SK-N-SH (cell line): ENCODE measurements around the gene BACE1-AS. TPM values are rescaled to one million over a fixed set of nuclear protein-coding genes. Genes with fewer than 3 reads are reported as not detected.

Source experiments
- CTCF ChIA-PET: fragments of 300-600, 350-600 bp; formaldehyde crosslinking; extraction: SDS; loops from one replicate; lab custom pipeline; 2021; lab: Yijun Ruan, JAX
- POLR2A ChIA-PET: fragments of 350-600 bp; sonication (Branson Sonifier 250); formaldehyde crosslinking; extraction: SDS; loops from one replicate; lab custom pipeline; 2020; ENCODE audit warnings: antibody characterized with exemption, inconsistent platforms; lab: Yijun Ruan, JAX
- DNase-seq: peaks from one replicate; pipeline ENCODE4 v3.0.0; 2012
- H2AFZ ChIP-seq: fragments of 200-600 bp; sonication (generic); 2 replicates; pipeline ENCODE4 v1.8.1; 2016; ENCODE audit warnings: antibody characterized with exemption, mild to moderate bottlenecking, low read depth
- H3F3A ChIP-seq: fragments of 200-600 bp; sonication (generic); replicated peaks from 2 replicates; pipeline ENCODE3; 2016; ENCODE audit warnings: antibody characterized with exemption, mild to moderate bottlenecking; ENCODE audit not compliant: insufficient read depth
- H3K27ac ChIP-seq, 2 experiments: fragments of 200-500 bp in 1 of 2; fragments of 200-600 bp in 1 of 2; sonication (Bioruptor generic) in 1 of 2; sonication (generic), shearing (Covaris generic) in 1 of 2; 2 replicates each; pipeline versions ENCODE4 v1.5.1 to v1.6.1; 2014 to 2016; ENCODE audit warnings: low read depth in 2 of 2, inconsistent platforms in 1 of 2, low read length in 1 of 2, mild to moderate bottlenecking in 1 of 2, mixed read lengths in 1 of 2
- H3K27me3 ChIP-seq: fragments of 200-600 bp; sonication (generic), shearing (Covaris generic); 2 replicates; pipeline ENCODE4 v1.6.1; 2016; ENCODE audit warnings: mixed run types; ENCODE audit not compliant: insufficient read depth
- H3K36me3 ChIP-seq, 2 experiments: fragments of 200-500 bp in 1 of 2; fragments of 200-600 bp in 1 of 2; sonication (Bioruptor generic) in 1 of 2; sonication (generic) in 1 of 2; replicated peaks in 1 of 2; 2 replicates each; pipeline versions ENCODE3 to v1.5.1; 2014 to 2016; ENCODE audit warnings: low read length in 1 of 2, mild to moderate bottlenecking in 1 of 2; ENCODE audit not compliant: insufficient read depth in 2 of 2, control insufficient read depth in 1 of 2
- H3K4me1 ChIP-seq, 2 experiments: fragments of 200-500 bp in 1 of 2; fragments of 200-600 bp in 1 of 2; sonication (Bioruptor generic) in 1 of 2; sonication (generic), shearing (Covaris generic) in 1 of 2; 2 replicates each; pipeline versions ENCODE4 v1.5.1 to v1.6.1; 2014 to 2016; ENCODE audit warnings: low read depth in 1 of 2, low read length in 1 of 2, mixed run types in 1 of 2; ENCODE audit not compliant: insufficient read depth in 2 of 2, control insufficient read depth in 1 of 2
- H3K4me2 ChIP-seq: fragments of 200-600 bp; sonication (generic), shearing (Covaris generic); 2 replicates; pipeline ENCODE4 v1.6.1; 2017; ENCODE audit warnings: mixed run types
- H3K4me3 ChIP-seq, 2 experiments: fragments of 200-500 bp in 1 of 2; fragments of 200-600 bp in 1 of 2; sonication (Bioruptor generic) in 1 of 2; sonication (generic), shearing (Covaris generic) in 1 of 2; 2 replicates each; pipeline versions ENCODE4 v1.5.1 to v1.8.1; 2014 to 2016; ENCODE audit warnings: low read depth in 2 of 2, inconsistent platforms in 1 of 2, low read length in 1 of 2, mild to moderate bottlenecking in 1 of 2, mixed read lengths in 1 of 2, moderate library complexity in 1 of 2
- H3K79me2 ChIP-seq: fragments of 200-600 bp; sonication (generic); 2 replicates; pipeline ENCODE4 v1.8.1; 2017; ENCODE audit warnings: mild to moderate bottlenecking; ENCODE audit not compliant: insufficient read depth
- H3K9ac ChIP-seq: fragments of 200-600 bp; sonication (generic); 2 replicates; pipeline ENCODE4 v1.6.1; 2017; ENCODE audit warnings: mixed run types
- H3K9me2 ChIP-seq: fragments of 200-600 bp; sonication (generic); 2 replicates; pipeline ENCODE4 v1.6.1; 2017; ENCODE audit warnings: mixed run types
- H3K9me3 ChIP-seq: fragments of 200-600 bp; sonication (generic); 2 replicates; pipeline ENCODE4 v1.6.1; 2017; ENCODE audit warnings: mixed run types, mild to moderate bottlenecking, moderate library complexity
- H4K20me1 ChIP-seq: fragments of 200-600 bp; sonication (generic); 2 replicates; pipeline ENCODE4 v1.6.1; 2017; ENCODE audit warnings: mild to moderate bottlenecking, mixed run types; ENCODE audit not compliant: insufficient read depth
- EP300 ChIP-seq, 2 experiments: IDR thresholded peaks; 2 replicates each; pipeline versions ENCODE4 v1.4.0 to v1.6.1; 2012; ENCODE audit warnings: borderline replicate concordance in 1 of 2, low read depth in 1 of 2, low read length in 1 of 2
- FOSL2 ChIP-seq: IDR thresholded peaks from 2 replicates; pipeline ENCODE4 v1.4.0; 2012; ENCODE audit warnings: low read depth, mild to moderate bottlenecking, moderate library complexity, borderline replicate concordance
- FOXJ3 ChIP-seq: sonication (generic); formaldehyde crosslinking; IDR thresholded peaks from 2 replicates; pipeline ENCODE4 v1.5.1; 2020; ENCODE audit warnings: mild to moderate bottlenecking, missing genetic modification reagents
- JUND ChIP-seq: IDR thresholded peaks from 2 replicates; pipeline ENCODE4 v1.4.0; 2012
- POLR2AphosphoS5 ChIP-seq: IDR thresholded peaks from 2 replicates; pipeline ENCODE4 v1.6.1; 2012; ENCODE audit warnings: low read depth, low read length
- RCOR1 ChIP-seq: fragments of 150-350 bp; IDR thresholded peaks from 2 replicates; pipeline ENCODE4 v1.6.1; 2017; ENCODE audit warnings: antibody characterized with exemption, low read length
- RXRA ChIP-seq: IDR thresholded peaks from 2 replicates; pipeline ENCODE4 v1.4.0; 2012; ENCODE audit warnings: low read depth, mild to moderate bottlenecking, borderline replicate concordance
- TAF1 ChIP-seq: IDR thresholded peaks from 2 replicates; pipeline ENCODE4 v1.6.1; 2012; ENCODE audit warnings: low read depth, mild to moderate bottlenecking, low read length, moderate library complexity, borderline replicate concordance
- WGBS: methylation state at CpG from one replicate; pipeline ENCODE4 v1.1.6; 2017; ENCODE audit warnings: low lambda C conversion rate; 5-methylcytosine and 5-hydroxymethylcytosine counted together
- polyA plus RNA-seq, 3 experiments: library from polyadenylated mRNA; depleted of rRNA; stranded (reverse); fragments of >200 nt; gene quantifications; 2 replicates each; pipeline ENCODE4 v1.2.3, GENCODE V29; 2012
- TF ChIP-seq, protein P1 (sequence below): IDR thresholded peaks from 2 replicates; pipeline ENCODE4 v1.4.0; 2012; ENCODE audit warnings: low read depth
- TF ChIP-seq, protein P2 (sequence below): fragments of 200-600 bp; sonication (generic); IDR thresholded peaks from 2 replicates; pipeline ENCODE4 v1.6.1; 2017; ENCODE audit warnings: antibody characterized with exemption, mild to moderate bottlenecking, moderate library complexity
- TF ChIP-seq, protein P3 (sequence below): fragments of 150-350 bp; IDR thresholded peaks from 2 replicates; pipeline ENCODE4 v1.6.1; 2017; ENCODE audit warnings: antibody characterized with exemption, low read length, low read depth, borderline replicate concordance
- TF ChIP-seq, protein P4 (sequence below): IDR thresholded peaks from 2 replicates; pipeline ENCODE4 v1.6.1; 2012; ENCODE audit warnings: mild to moderate bottlenecking, low read depth, low read length, moderate library complexity

Gene BACE1-AS
- polyA plus RNA-seq, 1 of the 3 experiments (the other 2 are of a cell fraction) = 5.7 TPM

DNA sequence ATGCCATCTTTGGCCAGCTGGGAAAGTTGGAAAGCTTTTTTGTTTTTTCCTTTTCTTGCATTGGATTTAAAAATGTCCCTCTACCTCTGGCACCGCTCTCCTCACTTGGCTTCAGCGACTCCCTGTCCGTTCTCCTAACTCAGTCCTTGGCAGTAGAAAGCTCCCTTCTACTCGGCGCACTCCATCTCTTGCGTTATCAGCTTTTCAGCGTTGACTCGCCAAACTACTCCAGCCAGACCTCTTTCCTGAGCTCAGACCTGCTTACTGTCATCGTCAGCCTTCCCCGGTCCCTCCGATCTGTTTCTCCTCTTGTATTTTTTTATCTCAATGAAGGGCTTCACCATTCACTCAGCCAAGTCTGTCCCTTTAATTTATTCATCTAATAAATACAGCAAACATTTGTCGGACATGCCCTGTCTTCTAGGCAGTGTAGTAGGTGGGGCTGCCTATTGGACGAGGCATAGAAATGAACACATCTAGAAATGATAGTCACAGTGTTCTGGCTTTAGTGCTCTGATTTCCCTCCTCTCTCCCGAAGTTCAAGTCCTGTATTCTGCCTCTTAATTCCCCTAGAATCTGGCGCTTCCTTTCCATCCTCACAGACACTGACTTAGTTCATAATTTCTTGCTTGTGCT, 37.3 kb downstream of the BACE1-AS start:
- Histone ChIP-seq H3K9me3 (no peaks in the 10 kb centered on the region), H3K27ac (peak overlapping the region; percentile 78 to 88), H3K4me2 (peak overlapping the region; percentile 85), H3K4me3 (peak overlapping the region; percentile 68 to 95), H3K27me3 (no peaks in the 10 kb centered on the region), H3F3A (peaks cover 15% of the 10 kb centered on the region), H3K4me1 (peaks cover 6 to 12% of the 10 kb centered on the region in 2 experiments; a peak in 2 of 4 replicates), H3K36me3 (no peaks in the 10 kb centered on the region), H3K9me2 (no peaks in the 10 kb centered on the region), H2AFZ (peak overlapping the region; percentile 85), H3K79me2 (peaks cover 51% of the 10 kb centered on the region), H4K20me1 (no peaks in the 10 kb centered on the region), H3K9ac (peak overlapping the region; percentile 79)
- WGBS = 6% methylated on average over 15 of the region's 15 CpGs
- ChIA-PET CTCF (interaction anchor here (1.0 to 1.7 kb wide), 5 partner anchors 46 to 481 kb away, joined by 3 to 8 read pairs (median 4); no protein-coding TSS in a partner anchor), POLR2A (interaction anchor here (1.0 to 2.5 kb wide), 7 partner anchors 12 to 97 kb away, joined by 3 to 8 read pairs (median 4); partner anchors contain the start of genes BACE1, PCSK7 and RNF214)
- peak; percentile 55 for DNase-seq
- TF ChIP-seq, protein P1, sequence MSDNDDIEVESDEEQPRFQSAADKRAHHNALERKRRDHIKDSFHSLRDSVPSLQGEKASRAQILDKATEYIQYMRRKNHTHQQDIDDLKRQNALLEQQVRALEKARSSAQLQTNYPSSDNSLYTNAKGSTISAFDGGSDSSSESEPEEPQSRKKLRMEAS = no peak
- TF ChIP-seq FOSL2 (no peak), RCOR1 (no peak), FOXJ3 (no peak), POLR2AphosphoS5 (no peak), JUND (no peak), EP300 (IDR thresholded peaks at IDR 0.05; ENCODE audit: borderline replicate concordance in 1 of 2, low read depth in 1 of 2, low read length in 1 of 2) (no peak), TAF1 (no peak), RXRA (no peak)
- TF ChIP-seq, protein P2, sequence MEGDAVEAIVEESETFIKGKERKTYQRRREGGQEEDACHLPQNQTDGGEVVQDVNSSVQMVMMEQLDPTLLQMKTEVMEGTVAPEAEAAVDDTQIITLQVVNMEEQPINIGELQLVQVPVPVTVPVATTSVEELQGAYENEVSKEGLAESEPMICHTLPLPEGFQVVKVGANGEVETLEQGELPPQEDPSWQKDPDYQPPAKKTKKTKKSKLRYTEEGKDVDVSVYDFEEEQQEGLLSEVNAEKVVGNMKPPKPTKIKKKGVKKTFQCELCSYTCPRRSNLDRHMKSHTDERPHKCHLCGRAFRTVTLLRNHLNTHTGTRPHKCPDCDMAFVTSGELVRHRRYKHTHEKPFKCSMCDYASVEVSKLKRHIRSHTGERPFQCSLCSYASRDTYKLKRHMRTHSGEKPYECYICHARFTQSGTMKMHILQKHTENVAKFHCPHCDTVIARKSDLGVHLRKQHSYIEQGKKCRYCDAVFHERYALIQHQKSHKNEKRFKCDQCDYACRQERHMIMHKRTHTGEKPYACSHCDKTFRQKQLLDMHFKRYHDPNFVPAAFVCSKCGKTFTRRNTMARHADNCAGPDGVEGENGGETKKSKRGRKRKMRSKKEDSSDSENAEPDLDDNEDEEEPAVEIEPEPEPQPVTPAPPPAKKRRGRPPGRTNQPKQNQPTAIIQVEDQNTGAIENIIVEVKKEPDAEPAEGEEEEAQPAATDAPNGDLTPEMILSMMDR = no peak
- TF ChIP-seq, protein P3, sequence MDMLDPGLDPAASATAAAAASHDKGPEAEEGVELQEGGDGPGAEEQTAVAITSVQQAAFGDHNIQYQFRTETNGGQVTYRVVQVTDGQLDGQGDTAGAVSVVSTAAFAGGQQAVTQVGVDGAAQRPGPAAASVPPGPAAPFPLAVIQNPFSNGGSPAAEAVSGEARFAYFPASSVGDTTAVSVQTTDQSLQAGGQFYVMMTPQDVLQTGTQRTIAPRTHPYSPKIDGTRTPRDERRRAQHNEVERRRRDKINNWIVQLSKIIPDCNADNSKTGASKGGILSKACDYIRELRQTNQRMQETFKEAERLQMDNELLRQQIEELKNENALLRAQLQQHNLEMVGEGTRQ = no peak
- TF ChIP-seq, protein P4, sequence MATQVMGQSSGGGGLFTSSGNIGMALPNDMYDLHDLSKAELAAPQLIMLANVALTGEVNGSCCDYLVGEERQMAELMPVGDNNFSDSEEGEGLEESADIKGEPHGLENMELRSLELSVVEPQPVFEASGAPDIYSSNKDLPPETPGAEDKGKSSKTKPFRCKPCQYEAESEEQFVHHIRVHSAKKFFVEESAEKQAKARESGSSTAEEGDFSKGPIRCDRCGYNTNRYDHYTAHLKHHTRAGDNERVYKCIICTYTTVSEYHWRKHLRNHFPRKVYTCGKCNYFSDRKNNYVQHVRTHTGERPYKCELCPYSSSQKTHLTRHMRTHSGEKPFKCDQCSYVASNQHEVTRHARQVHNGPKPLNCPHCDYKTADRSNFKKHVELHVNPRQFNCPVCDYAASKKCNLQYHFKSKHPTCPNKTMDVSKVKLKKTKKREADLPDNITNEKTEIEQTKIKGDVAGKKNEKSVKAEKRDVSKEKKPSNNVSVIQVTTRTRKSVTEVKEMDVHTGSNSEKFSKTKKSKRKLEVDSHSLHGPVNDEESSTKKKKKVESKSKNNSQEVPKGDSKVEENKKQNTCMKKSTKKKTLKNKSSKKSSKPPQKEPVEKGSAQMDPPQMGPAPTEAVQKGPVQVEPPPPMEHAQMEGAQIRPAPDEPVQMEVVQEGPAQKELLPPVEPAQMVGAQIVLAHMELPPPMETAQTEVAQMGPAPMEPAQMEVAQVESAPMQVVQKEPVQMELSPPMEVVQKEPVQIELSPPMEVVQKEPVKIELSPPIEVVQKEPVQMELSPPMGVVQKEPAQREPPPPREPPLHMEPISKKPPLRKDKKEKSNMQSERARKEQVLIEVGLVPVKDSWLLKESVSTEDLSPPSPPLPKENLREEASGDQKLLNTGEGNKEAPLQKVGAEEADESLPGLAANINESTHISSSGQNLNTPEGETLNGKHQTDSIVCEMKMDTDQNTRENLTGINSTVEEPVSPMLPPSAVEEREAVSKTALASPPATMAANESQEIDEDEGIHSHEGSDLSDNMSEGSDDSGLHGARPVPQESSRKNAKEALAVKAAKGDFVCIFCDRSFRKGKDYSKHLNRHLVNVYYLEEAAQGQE = no peak
